Measurements from ENCODE around the gene CCDC14.
"Not testable (repeated sequence)": the region's sequence is repeated elsewhere in the genome, so short reads cannot be mapped to it uniquely, and the experiment has no call there.

GRCh38 chr3:123979525-123980501 is 18.8 kb upstream of the CCDC14 start:
- TF ChIP-seq, protein P1, sequence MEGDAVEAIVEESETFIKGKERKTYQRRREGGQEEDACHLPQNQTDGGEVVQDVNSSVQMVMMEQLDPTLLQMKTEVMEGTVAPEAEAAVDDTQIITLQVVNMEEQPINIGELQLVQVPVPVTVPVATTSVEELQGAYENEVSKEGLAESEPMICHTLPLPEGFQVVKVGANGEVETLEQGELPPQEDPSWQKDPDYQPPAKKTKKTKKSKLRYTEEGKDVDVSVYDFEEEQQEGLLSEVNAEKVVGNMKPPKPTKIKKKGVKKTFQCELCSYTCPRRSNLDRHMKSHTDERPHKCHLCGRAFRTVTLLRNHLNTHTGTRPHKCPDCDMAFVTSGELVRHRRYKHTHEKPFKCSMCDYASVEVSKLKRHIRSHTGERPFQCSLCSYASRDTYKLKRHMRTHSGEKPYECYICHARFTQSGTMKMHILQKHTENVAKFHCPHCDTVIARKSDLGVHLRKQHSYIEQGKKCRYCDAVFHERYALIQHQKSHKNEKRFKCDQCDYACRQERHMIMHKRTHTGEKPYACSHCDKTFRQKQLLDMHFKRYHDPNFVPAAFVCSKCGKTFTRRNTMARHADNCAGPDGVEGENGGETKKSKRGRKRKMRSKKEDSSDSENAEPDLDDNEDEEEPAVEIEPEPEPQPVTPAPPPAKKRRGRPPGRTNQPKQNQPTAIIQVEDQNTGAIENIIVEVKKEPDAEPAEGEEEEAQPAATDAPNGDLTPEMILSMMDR (IDR thresholded peaks at IDR 0.05 in 8 of 11, conservative IDR thresholded peaks at IDR 0.05 in 3 of 11), result peak in 10 of 11 experiments; percentile 47 to 77 (median 68)
- not testable (repeated sequence) for TF ChIP-seq POLR2A, POLR2AphosphoS5 (IDR thresholded peaks at IDR 0.05)

Data from spleen (tissue), 7 donors.